ENCODE data around the gene TNFRSF12A. TPM values are rescaled to one million over a fixed set of nuclear protein-coding genes. Genes with fewer than 3 reads are reported as not detected.

Gene TNFRSF12A
- total RNA-seq, 1 donor from 2014 or later, result 71.3 TPM

GRCh38 chr16:3007957-3008689, 12.0 kb upstream of the TNFRSF12A start:
- Mint-ChIP-seq H3K9me3 (ENCODE audit: unreplicated experiment) (no peaks in the 10 kb centered on the region), H3K27ac (ENCODE audit: unreplicated experiment) (no peak overlapping the region), H3K27me3 (ENCODE audit: unreplicated experiment) (peaks cover 45% of the 10 kb centered on the region), H3K36me3 (ENCODE audit: unreplicated experiment) (no peaks in the 10 kb centered on the region), H3K4me1 (ENCODE audit: unreplicated experiment) (peaks cover 10% of the 10 kb centered on the region), H3K4me3 (ENCODE audit: unreplicated experiment) (no peak overlapping the region)
- TF ChIP-seq CTCF (IDR thresholded peaks at IDR 0.05), result no peak
- DNase-seq (ENCODE audit: extremely low spot score, unreplicated experiment), result no peak

GRCh38 chr16:3008690-3009037, 11.5 kb upstream of the TNFRSF12A start:
- H3K36me3 Mint-ChIP-seq (ENCODE audit: unreplicated experiment), result no peaks in the 10 kb centered on the region
- peaks cover 10% of the 10 kb centered on the region for H3K4me1 Mint-ChIP-seq (ENCODE audit: unreplicated experiment)
- TF ChIP-seq CTCF (IDR thresholded peaks at IDR 0.05), result no peak
- DNase-seq (ENCODE audit: extremely low spot score, unreplicated experiment), result no peak
- H3K4me3 Mint-ChIP-seq (ENCODE audit: unreplicated experiment), result no peak overlapping the region
- H3K27me3 Mint-ChIP-seq (ENCODE audit: unreplicated experiment), result peaks cover 45% of the 10 kb centered on the region
- H3K9me3 Mint-ChIP-seq (ENCODE audit: unreplicated experiment), result no peaks in the 10 kb centered on the region
- H3K27ac Mint-ChIP-seq (ENCODE audit: unreplicated experiment), result no peak overlapping the region

GRCh38 chr16:3009568-3010390, 10.4 kb upstream of the TNFRSF12A start:
- H3K9me3 Mint-ChIP-seq (ENCODE audit: unreplicated experiment), result no peaks in the 10 kb centered on the region
- H3K36me3 Mint-ChIP-seq (ENCODE audit: unreplicated experiment), result no peaks in the 10 kb centered on the region
- H3K4me3 Mint-ChIP-seq (ENCODE audit: unreplicated experiment), result no peak overlapping the region
- peaks cover 10% of the 10 kb centered on the region for H3K4me1 Mint-ChIP-seq (ENCODE audit: unreplicated experiment)
- DNase-seq (ENCODE audit: extremely low spot score, unreplicated experiment), result no peak
- no peak overlapping the region for H3K27ac Mint-ChIP-seq (ENCODE audit: unreplicated experiment)
- TF ChIP-seq CTCF (IDR thresholded peaks at IDR 0.05), result no peak
- peaks cover 50% of the 10 kb centered on the region for H3K27me3 Mint-ChIP-seq (ENCODE audit: unreplicated experiment)

- no peaks in the 10 kb centered on the region for H3K9me3 Mint-ChIP-seq (ENCODE audit: unreplicated experiment)
- H3K4me3 Mint-ChIP-seq (ENCODE audit: unreplicated experiment), result no peak overlapping the region
- peaks cover 47% of the 10 kb centered on the region for H3K27me3 Mint-ChIP-seq (ENCODE audit: unreplicated experiment)
- peaks cover 9% of the 10 kb centered on the region for H3K4me1 Mint-ChIP-seq (ENCODE audit: unreplicated experiment)
- H3K36me3 Mint-ChIP-seq (ENCODE audit: unreplicated experiment), result no peaks in the 10 kb centered on the region
- TF ChIP-seq CTCF (IDR thresholded peaks at IDR 0.05), result no peak
- DNase-seq (ENCODE audit: extremely low spot score, unreplicated experiment), result no peak
- no peak overlapping the region for H3K27ac Mint-ChIP-seq (ENCODE audit: unreplicated experiment)
These were observed 9.7 kb upstream of the TNFRSF12A start for GRCh38 chr16:3010510-3010909.

- Mint-ChIP-seq H3K36me3 (ENCODE audit: unreplicated experiment) (no peaks in the 10 kb centered on the region), H3K27me3 (ENCODE audit: unreplicated experiment) (peaks cover 32% of the 10 kb centered on the region), H3K9me3 (ENCODE audit: unreplicated experiment) (no peaks in the 10 kb centered on the region), H3K27ac (ENCODE audit: unreplicated experiment) (no peak overlapping the region), H3K4me3 (ENCODE audit: unreplicated experiment) (no peak overlapping the region), H3K4me1 (ENCODE audit: unreplicated experiment) (peaks cover 9% of the 10 kb centered on the region)
- no peak for TF ChIP-seq CTCF (IDR thresholded peaks at IDR 0.05)
- DNase-seq (ENCODE audit: extremely low spot score, unreplicated experiment), result no peak
These were observed 7.9 kb upstream of the TNFRSF12A start for GRCh38 chr16:3012246-3012645.
